OCI-LY3 (cell line): ENCODE results near the gene CNDP1.

ENCODE experiments used
- CTCF ChIP-seq: fragments of 200-600, 300-600 bp; sonication (generic); IDR thresholded peaks from 2 replicates; pipeline ENCODE4 v1.5.1; 2014; ENCODE audit warnings: antibody characterized with exemption, low read length, low read depth
- EZH2phosphoT487 ChIP-seq: fragments of 200-600 bp; shearing (Covaris generic); IDR thresholded peaks from 2 replicates; pipeline ENCODE4 v1.6.1; 2018; ENCODE audit warnings: antibody characterized with exemption, mixed run types, low read depth

- no peak for TF ChIP-seq CTCF
- no peak for TF ChIP-seq EZH2phosphoT487
Measured at GRCh38 chr18:74574916-74575315, 40.6 kb downstream of the CNDP1 start.
